ENCODE measurements around the gene EML3. TPM values are rescaled to one million over a fixed set of nuclear protein-coding genes. Genes with fewer than 3 reads are reported as not detected.
"Not testable (repeated sequence)": the region's sequence is repeated elsewhere in the genome, so short reads cannot be mapped to it uniquely, and the experiment has no call there.

The EML3 gene, protein sequence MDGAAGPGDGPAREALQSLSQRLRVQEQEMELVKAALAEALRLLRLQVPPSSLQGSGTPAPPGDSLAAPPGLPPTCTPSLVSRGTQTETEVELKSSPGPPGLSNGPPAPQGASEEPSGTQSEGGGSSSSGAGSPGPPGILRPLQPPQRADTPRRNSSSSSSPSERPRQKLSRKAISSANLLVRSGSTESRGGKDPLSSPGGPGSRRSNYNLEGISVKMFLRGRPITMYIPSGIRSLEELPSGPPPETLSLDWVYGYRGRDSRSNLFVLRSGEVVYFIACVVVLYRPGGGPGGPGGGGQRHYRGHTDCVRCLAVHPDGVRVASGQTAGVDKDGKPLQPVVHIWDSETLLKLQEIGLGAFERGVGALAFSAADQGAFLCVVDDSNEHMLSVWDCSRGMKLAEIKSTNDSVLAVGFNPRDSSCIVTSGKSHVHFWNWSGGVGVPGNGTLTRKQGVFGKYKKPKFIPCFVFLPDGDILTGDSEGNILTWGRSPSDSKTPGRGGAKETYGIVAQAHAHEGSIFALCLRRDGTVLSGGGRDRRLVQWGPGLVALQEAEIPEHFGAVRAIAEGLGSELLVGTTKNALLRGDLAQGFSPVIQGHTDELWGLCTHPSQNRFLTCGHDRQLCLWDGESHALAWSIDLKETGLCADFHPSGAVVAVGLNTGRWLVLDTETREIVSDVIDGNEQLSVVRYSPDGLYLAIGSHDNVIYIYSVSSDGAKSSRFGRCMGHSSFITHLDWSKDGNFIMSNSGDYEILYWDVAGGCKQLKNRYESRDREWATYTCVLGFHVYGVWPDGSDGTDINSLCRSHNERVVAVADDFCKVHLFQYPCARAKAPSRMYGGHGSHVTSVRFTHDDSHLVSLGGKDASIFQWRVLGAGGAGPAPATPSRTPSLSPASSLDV
- 100 to 1,000 TPM; 132 to 133 TPM for total RNA-seq

- peak within 1 kb of the TSS; percentile 99 for H3K27ac Mint-ChIP-seq
- no peaks in the 10 kb centered on the region for H3K27me3 Mint-ChIP-seq
- H3K9me3 Mint-ChIP-seq (ENCODE audit: low read depth) = no peaks in the 10 kb centered on the region
- ATAC-seq (peak; percentile 83), DNase-seq (peak; percentile 95)
- peak within 1 kb of the TSS; percentile 100 for H3K4me3 Mint-ChIP-seq
- peaks cover 19% of the 10 kb centered on the region for H3K36me3 Mint-ChIP-seq
- CTCF ChIA-PET = interaction anchor here (0.7 to 4.2 kb wide), 32 partner anchors 8 to 188 kb away, joined by 3 to 54 read pairs (median 4); partner anchors contain the start of genes B3GAT3, BSCL2, C11orf98 and CSKMT
- peaks cover 48% of the 10 kb centered on the region for H3K4me1 Mint-ChIP-seq
These were observed at the start of gene EML3, which contains the start of gene ROM1 for GRCh38 chr11:62612366-62613290. EML3 (minus strand) TSS chr11:62612775; CDS start chr11:62612457, 318 bp downstream. ROM1 (plus strand) TSS chr11:62613257; CDS start chr11:62613282, 25 bp downstream.

- Mint-ChIP-seq H3K4me1 (peaks cover 20% of the 10 kb centered on the region), H3K27ac (no peak overlapping the region), H3K36me3 (peaks cover 2% of the 10 kb centered on the region), H3K27me3 (no peaks in the 10 kb centered on the region), H3K9me3 (ENCODE audit: low read depth) (no peaks in the 10 kb centered on the region), H3K4me3 (no peak overlapping the region)
- CTCF ChIA-PET = interaction anchor here (0.8 to 3.3 kb wide), 6 partner anchors 8 to 232 kb away, joined by 3 to 21 read pairs (median 4); partner anchors contain the start of genes C11orf98, CSKMT and TUT1
- DNase-seq = no peak
- no peak for ATAC-seq
These were observed 44.3 kb upstream of the EML3 start for GRCh38 chr11:62656796-62657429.

- CTCF ChIA-PET = interaction anchor here (1.1 to 3.3 kb wide), 5 partner anchors 9 to 111 kb away, joined by 3 to 21 read pairs (median 3); partner anchors contain the start of genes C11orf98, CSKMT and MTA2
These were observed 41.7 kb upstream of the EML3 start for GRCh38 chr11:62654297-62654696.

GRCh38 chr11:62652161-62653006, 39.8 kb upstream of the EML3 start:
- Mint-ChIP-seq H3K27ac (peak overlapping the region; percentile 85), H3K27me3 (no peaks in the 10 kb centered on the region), H3K4me3 (peak overlapping the region; percentile 86), H3K9me3 (ENCODE audit: low read depth) (no peaks in the 10 kb centered on the region), H3K36me3 (peaks cover 7% of the 10 kb centered on the region), H3K4me1 (peaks cover 35% of the 10 kb centered on the region)
- ATAC-seq (peak; percentile 2), DNase-seq (no peak)
- CTCF ChIA-PET = interaction anchor here (0.6 to 1.5 kb wide), 9 partner anchors 10 to 134 kb away, joined by 3 to 15 read pairs (median 3); partner anchors contain the start of genes C11orf98, CSKMT, LBHD1 and TUT1

More at GRCh38 chr11:62654297-62654696, 41.7 kb upstream of the EML3 start:
- DNase-seq (no peak), ATAC-seq (no peak)
- H3K4me1 Mint-ChIP-seq = peaks cover 32% of the 10 kb centered on the region
- peak overlapping the region; percentile 66 for H3K4me3 Mint-ChIP-seq
- peaks cover 7% of the 10 kb centered on the region for H3K36me3 Mint-ChIP-seq
- no peaks in the 10 kb centered on the region for H3K9me3 Mint-ChIP-seq (ENCODE audit: low read depth)
- H3K27me3 Mint-ChIP-seq = no peaks in the 10 kb centered on the region
- peak overlapping the region; percentile 72 for H3K27ac Mint-ChIP-seq

GRCh38 chr11:62650283-62650682, 37.7 kb upstream of the EML3 start:
- H3K27ac Mint-ChIP-seq; H3K27me3 Mint-ChIP-seq; H3K9me3 Mint-ChIP-seq (ENCODE audit: low read depth); H3K4me3 Mint-ChIP-seq; DNase-seq; ATAC-seq: not testable (repeated sequence)
- Mint-ChIP-seq H3K36me3 (peaks cover 10% of the 10 kb centered on the region), H3K4me1 (peaks cover 44% of the 10 kb centered on the region)
- CTCF ChIA-PET = interaction anchor here (1.5 to 1.7 kb wide), 3 partner anchors 15 to 226 kb away, joined by 3 to 7 read pairs (median 4); partner anchors contain the start of genes C11orf98 and CSKMT

- Mint-ChIP-seq H3K36me3 (peaks cover 14% of the 10 kb centered on the region), H3K27ac (peak overlapping the region; percentile 19), H3K4me1 (peaks cover 44% of the 10 kb centered on the region), H3K4me3 (no peak overlapping the region), H3K9me3 (ENCODE audit: low read depth) (no peaks in the 10 kb centered on the region), H3K27me3 (no peaks in the 10 kb centered on the region)
- CTCF ChIA-PET = interaction anchor here (1.5 to 2.0 kb wide), 4 partner anchors 15 to 225 kb away, joined by 3 to 7 read pairs (median 6); partner anchors contain the start of genes C11orf98 and CSKMT
- no peak for DNase-seq
- no peak for ATAC-seq
These were observed 36.9 kb upstream of the EML3 start for GRCh38 chr11:62649486-62649885.

DNA sequence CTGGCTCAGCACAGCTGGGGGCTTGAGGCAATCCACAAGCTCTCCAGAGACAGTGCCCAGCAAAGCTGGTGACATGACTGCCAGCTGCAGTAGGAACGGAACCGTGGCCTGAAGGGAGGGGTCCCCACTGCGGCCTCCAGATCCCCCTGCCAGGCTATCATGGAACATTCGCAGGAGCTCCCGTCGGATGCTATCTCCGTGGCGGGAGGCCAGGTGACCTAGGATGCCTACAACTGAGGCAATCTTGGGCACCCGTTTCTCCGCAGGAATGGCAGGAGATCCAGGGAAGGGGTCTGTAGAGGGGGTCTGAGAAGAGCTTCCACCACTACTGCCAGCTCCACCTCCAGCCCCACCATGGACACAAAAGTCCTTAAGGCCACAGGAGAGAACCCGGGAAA, 36.4 kb upstream of the EML3 start:
- CTCF ChIA-PET = interaction anchor here (1.7 to 2.0 kb wide), 2 partner anchors 16 to 26 kb away, joined by 7 read pairs; partner anchors contain the start of genes C11orf98 and CSKMT
- Mint-ChIP-seq H3K4me1 (peaks cover 44% of the 10 kb centered on the region), H3K9me3 (ENCODE audit: low read depth) (no peaks in the 10 kb centered on the region), H3K27me3 (no peaks in the 10 kb centered on the region), H3K4me3 (no peak overlapping the region), H3K27ac (no peak overlapping the region), H3K36me3 (peaks cover 20% of the 10 kb centered on the region)
- DNase-seq (no peak), ATAC-seq (no peak)

- peaks cover 40% of the 10 kb centered on the region for H3K4me1 Mint-ChIP-seq
- DNase-seq (no peak), ATAC-seq (no peak)
- no peaks in the 10 kb centered on the region for H3K9me3 Mint-ChIP-seq (ENCODE audit: low read depth)
- H3K27ac Mint-ChIP-seq = no peak overlapping the region
- H3K4me3 Mint-ChIP-seq = no peak overlapping the region
- CTCF ChIA-PET = interaction anchor here (0.9 to 2.0 kb wide), 4 partner anchors 17 to 56 kb away, joined by 3 to 7 read pairs (median 5); partner anchors contain the start of genes C11orf98, CSKMT and MTA2
- H3K27me3 Mint-ChIP-seq = no peaks in the 10 kb centered on the region
- peaks cover 21% of the 10 kb centered on the region for H3K36me3 Mint-ChIP-seq
These were observed 35.8 kb upstream of the EML3 start for GRCh38 chr11:62648185-62648966.

DNA sequence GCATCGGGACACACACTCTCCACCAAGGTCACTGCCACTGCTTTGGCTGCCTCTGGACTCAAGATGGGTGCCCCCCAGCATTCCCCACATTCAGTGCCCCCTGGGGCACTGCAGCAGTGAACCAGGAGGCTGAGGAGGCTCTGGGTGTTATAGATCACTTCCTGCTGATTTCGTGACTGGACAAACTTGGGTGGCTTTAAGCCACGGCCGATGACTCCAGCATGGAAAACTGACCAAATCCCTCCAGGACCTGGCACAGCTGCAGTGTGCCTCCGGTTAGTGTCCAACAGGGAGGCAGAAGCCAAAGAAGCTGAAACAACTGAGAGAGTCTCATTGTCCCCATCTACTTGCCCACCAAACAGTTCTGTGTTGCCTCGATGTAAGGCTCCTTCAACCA, 35.0 kb upstream of the EML3 start:
- no peaks in the 10 kb centered on the region for H3K9me3 Mint-ChIP-seq (ENCODE audit: low read depth)
- H3K36me3 Mint-ChIP-seq = peaks cover 26% of the 10 kb centered on the region
- no peaks in the 10 kb centered on the region for H3K27me3 Mint-ChIP-seq
- H3K27ac Mint-ChIP-seq = peak overlapping the region; percentile 43
- H3K4me3 Mint-ChIP-seq = no peak overlapping the region
- ATAC-seq (no peak), DNase-seq (no peak)
- CTCF ChIA-PET = interaction anchor here (0.9 to 2.0 kb wide), 5 partner anchors 17 to 56 kb away, joined by 3 to 7 read pairs (median 7); partner anchors contain the start of genes C11orf98, CSKMT, EML3 and MTA2
- H3K4me1 Mint-ChIP-seq = peaks cover 41% of the 10 kb centered on the region

GRCh38 chr11:62646825-62647608, 34.4 kb upstream of the EML3 start:
- Mint-ChIP-seq H3K27ac (peak overlapping the region; percentile 93), H3K27me3 (no peaks in the 10 kb centered on the region), H3K9me3 (ENCODE audit: low read depth) (no peaks in the 10 kb centered on the region), H3K4me3 (peak overlapping the region; percentile 89), H3K36me3 (peaks cover 27% of the 10 kb centered on the region), H3K4me1 (peaks cover 39% of the 10 kb centered on the region)
- DNase-seq (no peak), ATAC-seq (no peak)
- CTCF ChIA-PET = interaction anchor here (0.6 to 2.0 kb wide), 9 partner anchors 10 to 140 kb away, joined by 3 to 7 read pairs (median 3); partner anchors contain the start of genes C11orf98, CSKMT and EML3
